ENCODE measurements around the gene SYNPO.
A peak's percentile ranks its signal among the peaks of the same experiment; 100 is the strongest.

Gene SYNPO

DNA sequence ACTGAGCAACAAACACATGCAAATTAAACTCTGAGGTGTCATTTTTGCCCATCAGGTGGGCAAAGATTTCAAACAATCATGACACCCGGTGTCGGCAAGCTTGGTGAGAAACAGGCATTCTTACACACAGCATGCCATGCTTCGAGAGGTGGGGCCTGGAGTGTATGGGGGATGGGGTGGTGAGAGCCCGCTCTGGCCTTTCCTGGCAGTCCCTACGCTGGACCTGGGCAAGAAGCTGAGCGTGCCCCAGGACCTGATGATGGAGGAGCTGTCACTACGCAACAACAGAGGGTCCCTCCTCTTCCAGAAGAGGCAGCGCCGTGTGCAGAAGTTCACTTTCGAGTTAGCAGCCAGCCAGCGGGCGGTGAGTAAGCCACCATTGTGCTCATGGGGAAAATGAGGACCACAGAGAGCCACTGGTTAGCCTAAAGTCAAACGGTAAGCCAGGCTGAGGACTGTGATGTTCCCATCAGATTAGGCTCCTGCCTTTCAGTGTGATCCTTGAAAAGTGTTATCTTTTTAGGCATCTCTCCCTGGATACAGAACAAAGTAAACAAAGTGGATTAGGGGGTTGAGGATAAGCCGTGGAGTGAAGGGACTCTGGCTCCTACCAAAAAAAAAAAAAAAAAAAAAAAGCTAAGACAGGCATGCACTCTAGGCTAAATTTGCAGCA lies 30.0 kb downstream of the SYNPO start:
- TF ChIP-seq, protein P1, sequence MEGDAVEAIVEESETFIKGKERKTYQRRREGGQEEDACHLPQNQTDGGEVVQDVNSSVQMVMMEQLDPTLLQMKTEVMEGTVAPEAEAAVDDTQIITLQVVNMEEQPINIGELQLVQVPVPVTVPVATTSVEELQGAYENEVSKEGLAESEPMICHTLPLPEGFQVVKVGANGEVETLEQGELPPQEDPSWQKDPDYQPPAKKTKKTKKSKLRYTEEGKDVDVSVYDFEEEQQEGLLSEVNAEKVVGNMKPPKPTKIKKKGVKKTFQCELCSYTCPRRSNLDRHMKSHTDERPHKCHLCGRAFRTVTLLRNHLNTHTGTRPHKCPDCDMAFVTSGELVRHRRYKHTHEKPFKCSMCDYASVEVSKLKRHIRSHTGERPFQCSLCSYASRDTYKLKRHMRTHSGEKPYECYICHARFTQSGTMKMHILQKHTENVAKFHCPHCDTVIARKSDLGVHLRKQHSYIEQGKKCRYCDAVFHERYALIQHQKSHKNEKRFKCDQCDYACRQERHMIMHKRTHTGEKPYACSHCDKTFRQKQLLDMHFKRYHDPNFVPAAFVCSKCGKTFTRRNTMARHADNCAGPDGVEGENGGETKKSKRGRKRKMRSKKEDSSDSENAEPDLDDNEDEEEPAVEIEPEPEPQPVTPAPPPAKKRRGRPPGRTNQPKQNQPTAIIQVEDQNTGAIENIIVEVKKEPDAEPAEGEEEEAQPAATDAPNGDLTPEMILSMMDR (IDR thresholded peaks at IDR 0.05; ENCODE audit: low read depth, low read length) = no peak
- no peak overlapping the region for H3K4me3 ChIP-seq (ENCODE audit: low read depth, low read length)
- in situ Hi-C loops (cut with HindIII; ENCODE audit: low sequenced_read_pairs) = no loop called here
- DNase-seq (ENCODE audit: low read depth, low spot score) = no peak

DNA sequence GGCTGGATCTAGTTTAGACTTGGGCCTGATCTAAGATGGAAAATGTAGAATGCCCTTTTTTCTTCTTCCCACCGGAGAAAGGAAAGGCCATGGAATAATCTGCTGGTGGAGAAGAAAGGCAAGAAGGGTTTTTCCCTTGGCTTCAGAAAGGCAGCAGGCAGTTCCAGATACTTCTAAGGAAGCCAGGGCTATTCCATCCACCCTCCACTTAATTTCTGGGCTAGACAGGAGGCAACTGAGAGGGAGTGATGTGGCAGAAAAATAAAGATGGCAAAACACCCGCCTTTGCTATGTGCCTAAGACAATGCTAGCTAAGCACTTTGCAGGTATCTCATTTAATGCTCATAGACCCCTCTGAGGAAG lies 30.5 kb downstream of the SYNPO start:
- TF ChIP-seq, protein P1 (IDR thresholded peaks at IDR 0.05; ENCODE audit: low read depth, low read length) = no peak
- no peak overlapping the region for H3K4me3 ChIP-seq (ENCODE audit: low read depth, low read length)
- no peak for DNase-seq (ENCODE audit: low read depth, low spot score)
- in situ Hi-C loops (cut with HindIII; ENCODE audit: low sequenced_read_pairs) = no loop called here

DNA sequence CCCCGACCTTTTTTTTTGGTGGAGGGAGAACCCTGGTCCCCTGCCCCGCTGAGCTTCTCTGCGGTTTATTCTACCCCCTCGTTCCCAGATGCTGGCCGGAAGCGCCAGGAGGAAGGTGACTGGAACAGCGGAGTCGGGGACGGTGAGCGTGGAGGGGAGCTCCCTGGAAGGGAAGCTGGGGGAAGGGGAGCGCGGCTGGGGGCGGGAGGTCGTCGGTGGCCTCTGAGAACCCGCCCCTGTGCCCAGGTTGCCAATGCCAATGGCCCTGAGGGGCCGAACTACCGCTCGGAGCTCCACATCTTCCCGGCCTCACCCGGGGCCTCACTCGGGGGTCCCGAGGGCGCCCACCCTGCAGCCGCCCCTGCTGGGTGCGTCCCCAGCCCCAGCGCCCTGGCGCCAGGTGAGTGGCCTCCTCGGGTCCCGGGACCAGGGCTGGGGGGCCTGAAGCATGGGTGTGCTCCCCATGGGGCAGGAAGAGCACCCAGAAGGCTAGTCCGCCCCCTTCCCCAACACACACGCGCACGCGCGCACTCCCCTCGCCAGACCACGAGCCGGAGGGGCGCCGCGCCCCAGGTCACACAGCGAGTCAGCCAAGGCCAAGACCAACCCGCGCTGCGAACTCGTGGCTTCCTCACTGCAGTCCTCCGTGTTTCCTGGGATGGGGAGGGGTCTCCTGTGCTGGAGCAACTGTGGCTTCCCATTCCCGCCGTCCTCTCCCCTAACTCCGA lies 31.2 kb downstream of the SYNPO start:
- no peak for DNase-seq (ENCODE audit: low read depth, low spot score)
- TF ChIP-seq, protein P1 (IDR thresholded peaks at IDR 0.05; ENCODE audit: low read depth, low read length) = no peak
- peak overlapping the region; percentile 51 for H3K4me3 ChIP-seq (ENCODE audit: low read depth, low read length)
- in situ Hi-C loops (cut with HindIII; ENCODE audit: low sequenced_read_pairs) = no loop called here

DNA sequence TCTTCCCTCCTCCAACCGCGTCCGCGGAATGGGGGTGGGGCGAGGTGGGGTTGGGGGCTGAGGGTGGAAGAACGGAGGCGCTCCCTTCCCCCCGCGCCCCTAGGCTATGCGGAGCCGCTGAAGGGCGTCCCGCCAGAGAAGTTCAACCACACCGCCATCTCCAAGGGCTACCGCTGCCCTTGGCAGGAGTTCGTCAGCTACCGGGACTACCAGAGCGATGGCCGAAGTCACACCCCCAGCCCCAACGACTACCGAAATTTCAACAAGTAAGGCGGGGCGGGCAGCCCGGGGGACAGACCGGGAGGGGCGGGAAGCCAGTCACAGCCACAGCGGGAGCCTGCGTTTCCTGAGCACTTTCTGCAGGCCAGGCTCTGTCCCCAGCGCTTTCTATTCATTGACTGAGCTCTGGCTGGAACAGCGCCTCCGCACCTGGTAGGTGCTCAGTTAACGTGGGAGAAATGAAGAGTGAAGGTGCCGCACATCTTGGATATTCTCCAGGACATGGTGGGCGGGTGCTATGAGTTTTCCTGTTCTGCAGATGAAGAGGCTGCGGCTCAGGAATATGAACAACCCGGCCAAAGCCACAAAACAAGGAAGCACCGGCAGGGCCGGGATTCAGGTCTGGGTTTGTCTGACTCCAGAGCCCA lies 31.9 kb downstream of the SYNPO start:
- in situ Hi-C loops (cut with HindIII; ENCODE audit: low sequenced_read_pairs) = no loop called here
- DNase-seq (ENCODE audit: low read depth, low spot score) = peak; percentile 17
- peak overlapping the region; percentile 51 for H3K4me3 ChIP-seq (ENCODE audit: low read depth, low read length)
- TF ChIP-seq, protein P1 (IDR thresholded peaks at IDR 0.05; ENCODE audit: low read depth, low read length) = no peak

DNA sequence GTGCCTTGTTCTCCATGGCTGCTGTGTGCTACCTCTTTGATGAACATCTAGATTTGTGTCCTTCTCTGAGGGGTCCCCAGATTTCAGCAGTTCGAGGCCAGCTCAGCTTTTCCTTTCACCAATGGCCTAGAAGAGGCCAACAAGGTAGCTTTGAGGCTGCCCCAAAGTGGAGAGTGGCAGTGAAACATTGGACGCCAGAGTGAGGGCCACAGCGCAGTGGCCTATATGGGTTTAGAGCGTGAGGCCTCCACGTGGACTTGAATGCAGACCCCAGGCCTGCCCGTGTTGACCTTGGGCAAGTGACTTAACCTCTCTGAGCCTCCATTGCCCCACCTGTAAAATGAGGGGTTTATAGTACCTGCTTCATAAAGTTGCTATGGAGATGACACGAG lies 32.4 kb downstream of the SYNPO start:
- H3K4me3 ChIP-seq (ENCODE audit: low read depth, low read length) = peak overlapping the region; percentile 51
- in situ Hi-C loops (cut with HindIII; ENCODE audit: low sequenced_read_pairs) = no loop called here
- no peak for DNase-seq (ENCODE audit: low read depth, low spot score)
- TF ChIP-seq, protein P1 (IDR thresholded peaks at IDR 0.05; ENCODE audit: low read depth, low read length) = no peak

DNA sequence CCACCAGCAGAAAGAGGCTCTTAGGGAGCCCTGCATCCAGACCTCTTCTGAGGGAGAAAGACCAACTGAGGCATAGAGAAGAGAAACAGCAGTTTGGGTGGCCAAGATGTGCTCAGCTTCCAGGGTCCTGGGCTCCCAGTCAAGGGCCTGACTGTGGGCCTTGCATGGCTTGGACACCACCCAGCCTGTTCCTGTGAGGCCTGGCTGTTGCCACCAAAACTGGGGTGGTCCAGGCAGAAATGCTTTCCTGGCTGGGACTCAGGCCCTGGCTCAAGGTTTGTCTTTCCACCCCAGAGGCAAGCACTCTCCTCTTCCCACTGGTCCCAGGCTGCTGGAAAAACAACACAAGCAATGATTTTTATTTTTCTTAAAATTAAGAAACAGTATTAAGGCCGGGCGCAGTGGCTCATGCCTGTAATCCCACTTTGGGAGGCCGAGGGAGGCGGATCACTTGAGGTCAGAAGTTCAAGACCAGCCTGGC lies 33.9 kb downstream of the SYNPO start:
- TF ChIP-seq, protein P1 (IDR thresholded peaks at IDR 0.05; ENCODE audit: low read depth, low read length) = peak; percentile 14
- H3K4me3 ChIP-seq (ENCODE audit: low read depth, low read length) = no peak overlapping the region
- DNase-seq (ENCODE audit: low read depth, low spot score) = no peak
- in situ Hi-C loops (cut with HindIII; ENCODE audit: low sequenced_read_pairs) = no loop called here

Measured in astrocyte of the spinal cord (primary cell).